ENCODE results near the gene BNC2.
"Not testable (repeated sequence)": the region's sequence is repeated elsewhere in the genome, so short reads cannot be mapped to it uniquely, and the experiment has no call there.

BNC2 gene

GRCh38 chr9:16484180-16484579 lies 386.3 kb downstream of the BNC2 start:
- DNase-seq = no peak

GRCh38 chr9:16482764-16483163 lies 387.7 kb downstream of the BNC2 start:
- DNase-seq = no peak

- not testable (repeated sequence) for DNase-seq
Measured at GRCh38 chr9:16480584-16480983, 389.9 kb downstream of the BNC2 start.

- DNase-seq = no peak
Measured at GRCh38 chr9:16475996-16476395, 394.5 kb downstream of the BNC2 start.

GRCh38 chr9:16475257-16475656 lies 395.2 kb downstream of the BNC2 start:
- DNase-seq = no peak

GRCh38 chr9:16469184-16469583 lies 401.3 kb downstream of the BNC2 start:
- DNase-seq = no peak

GRCh38 chr9:16461851-16462250 lies 408.6 kb downstream of the BNC2 start:
- no peak for DNase-seq

- no peak for DNase-seq
Measured at GRCh38 chr9:16461137-16461840, 409.2 kb downstream of the BNC2 start.

- no peak for DNase-seq
Measured at GRCh38 chr9:16460696-16461095, 409.8 kb downstream of the BNC2 start.

- no peak for DNase-seq
Measured at GRCh38 chr9:16459421-16460148, 410.9 kb downstream of the BNC2 start.

- DNase-seq = no peak
Measured at GRCh38 chr9:16458696-16459420, 411.6 kb downstream of the BNC2 start.

- DNase-seq = no peak
Measured at GRCh38 chr9:16455842-16456241, 414.6 kb downstream of the BNC2 start.

GRCh38 chr9:16453390-16453789 lies 417.1 kb downstream of the BNC2 start:
- no peak for DNase-seq

GRCh38 chr9:16450578-16450977 lies 419.9 kb downstream of the BNC2 start:
- DNase-seq = no peak

GRCh38 chr9:16450043-16450442 lies 420.4 kb downstream of the BNC2 start:
- no peak for DNase-seq

- no peak for DNase-seq
Measured at GRCh38 chr9:16449076-16449730, 421.3 kb downstream of the BNC2 start.

- DNase-seq = no peak
Measured at GRCh38 chr9:16447946-16448345, 422.5 kb downstream of the BNC2 start.

GRCh38 chr9:16446636-16447035 lies 423.8 kb downstream of the BNC2 start:
- DNase-seq = no peak

- no peak for DNase-seq
Measured at GRCh38 chr9:16445141-16445920, 425.1 kb downstream of the BNC2 start.

GRCh38 chr9:16442622-16443021 lies 427.8 kb downstream of the BNC2 start:
- no peak for DNase-seq

GRCh38 chr9:16441791-16442190 lies 428.7 kb downstream of the BNC2 start:
- DNase-seq = no peak

GRCh38 chr9:16438831-16439230 lies 431.6 kb downstream of the BNC2 start:
- not testable (repeated sequence) for DNase-seq

GRCh38 chr9:16436545-16436944 lies 433.9 kb downstream of the BNC2 start:
- DNase-seq = no peak

Data from NCI-H1048 (cell line).